BJ (cell line): ENCODE measurements around the gene ZEB2. TPM values are rescaled to one million over a fixed set of nuclear protein-coding genes. Genes with fewer than 3 reads are reported as not detected.

Experiments
- CTCF ChIA-PET: fragments of 350-600 bp; formaldehyde crosslinking; extraction: SDS; loops from one replicate; lab custom pipeline; 2021; ENCODE audit warnings: antibody characterized with exemption, inconsistent platforms; lab: Yijun Ruan, JAX
- POLR2A ChIA-PET: fragments of 300-600 bp; sonication (Branson Sonifier 250); formaldehyde crosslinking; extraction: SDS; loops from one replicate; lab custom pipeline; 2021; ENCODE audit warnings: antibody characterized with exemption; lab: Charles Lee
- DNase-seq: peaks from one replicate; pipeline ENCODE4 v3.0.0-alpha.2; 2011; ENCODE audit warnings: low read depth
- H3K27me3 ChIP-seq: 2 replicates; pipeline ENCODE4 v1.6.0; 2011; ENCODE audit warnings: low read length; ENCODE audit not compliant: control insufficient read depth, insufficient read depth
- H3K36me3 ChIP-seq: 2 replicates; pipeline ENCODE4 v1.5.1; 2011; ENCODE audit warnings: low read length; ENCODE audit not compliant: control insufficient read depth, insufficient read depth
- H3K4me3 ChIP-seq: 2 replicates; pipeline ENCODE4 v1.5.1; 2011; ENCODE audit warnings: low read depth, mild to moderate bottlenecking, control low read depth, low read length
- CTCF ChIP-seq: IDR thresholded peaks from 2 replicates; pipeline ENCODE4 v1.5.1; 2011; ENCODE audit warnings: low read depth, mild to moderate bottlenecking, control low read depth, inconsistent platforms, low read length, moderate library complexity; ENCODE audit not compliant: insufficient read depth
- polyA plus RNA-seq: library from polyadenylated mRNA; depleted of rRNA; stranded (reverse); fragments of >200 nt; gene quantifications from 2 replicates; pipeline ENCODE4 v1.2.3, GENCODE V29; 2011

The ZEB2 gene
- polyA plus RNA-seq, 1 experiment: 60.2 TPM

- DNase-seq: no peak
- ChIA-PET POLR2A (no interaction called here), CTCF (no interaction called here)
Measured at GRCh38 chr2:144446136-144446535, 73.8 kb downstream of the ZEB2 start.

GRCh38 chr2:144445196-144445595, 74.7 kb downstream of the ZEB2 start:
- POLR2A ChIA-PET: no interaction called here

More at GRCh38 chr2:144446136-144446535, 73.8 kb downstream of the ZEB2 start:
- Histone ChIP-seq H3K27me3 (no peaks in the 10 kb centered on the region), H3K36me3 (no peaks in the 10 kb centered on the region), H3K4me3 (no peak overlapping the region)
- TF ChIP-seq CTCF: no peak

GRCh38 chr2:144443837-144444817, 75.8 kb downstream of the ZEB2 start:
- ChIA-PET POLR2A (no interaction called here), CTCF (interaction anchor here (0.7 to 1.2 kb wide), 3 partner anchors 8 to 12 kb away, joined by 3 to 5 read pairs (median 3); no protein-coding TSS in a partner anchor)
- no peak overlapping the region for H3K4me3 ChIP-seq
- TF ChIP-seq CTCF: no peak
- H3K27me3 ChIP-seq: no peaks in the 10 kb centered on the region
- H3K36me3 ChIP-seq: no peaks in the 10 kb centered on the region
- no peak for DNase-seq

More at GRCh38 chr2:144445196-144445595, 74.7 kb downstream of the ZEB2 start:
- H3K27me3 ChIP-seq: no peaks in the 10 kb centered on the region
- no peaks in the 10 kb centered on the region for H3K36me3 ChIP-seq
- TF ChIP-seq CTCF: no peak
- H3K4me3 ChIP-seq: no peak overlapping the region
- no peak for DNase-seq
- CTCF ChIA-PET: no interaction called here

GRCh38 chr2:144441711-144442141, 78.2 kb downstream of the ZEB2 start:
- CTCF ChIA-PET: interaction anchor here (0.6 kb wide), 1 partner anchor 241 kb away, joined by 3 read pairs; no protein-coding TSS in a partner anchor
- POLR2A ChIA-PET: no interaction called here
- H3K36me3 ChIP-seq: no peaks in the 10 kb centered on the region

More at GRCh38 chr2:144441711-144442141, 78.2 kb downstream of the ZEB2 start:
- DNase-seq: no peak
- TF ChIP-seq CTCF: no peak
- Histone ChIP-seq H3K27me3 (no peaks in the 10 kb centered on the region), H3K4me3 (no peak overlapping the region)
